Lung (tissue), 12 donors: ENCODE results near the gene SDK2. TPM values are rescaled to one million over a fixed set of nuclear protein-coding genes. Genes with fewer than 3 reads are reported as not detected.
A peak's percentile ranks its signal among the peaks of the same experiment; 100 is the strongest.

Source experiments
- ATAC-seq: fragments of 200-7000 bp; cut with Tn5 transposase; one replicate; pipeline ENCODE4 v1.9.1; 2020; ENCODE audit warnings: moderate number of reproducible peaks; ENCODE audit not compliant: insufficient read depth, low FRiP score
- DNase-seq, 3 donors: peaks; one replicate each; pipeline ENCODE4 v3.0.0-alpha.2; 2013 to 2017
- H3K27ac ChIP-seq, 2 donors: one replicate each; pipeline ENCODE4 v1.5.1; 2013; ENCODE audit warnings: mild to moderate bottlenecking in 2 of 2, moderate library complexity in 2 of 2, control low read depth in 1 of 2, inconsistent platforms in 1 of 2, low read depth in 1 of 2, low read length in 1 of 2
- H3K27me3 ChIP-seq, 3 donors: one replicate each; pipeline ENCODE4 v1.5.1; 2013; ENCODE audit warnings: low read length in 2 of 3; ENCODE audit not compliant: control insufficient read depth in 3 of 3, insufficient read depth in 3 of 3
- H3K36me3 ChIP-seq, 4 donors: one replicate each; pipeline ENCODE4 v1.5.1; 2013; ENCODE audit warnings: low read length in 4 of 4, mild to moderate bottlenecking in 1 of 4, moderate library complexity in 1 of 4; ENCODE audit not compliant: control insufficient read depth in 4 of 4, insufficient read depth in 4 of 4
- H3K4me1 ChIP-seq, 5 donors: one replicate each; pipeline ENCODE4 v1.5.1; 2013; ENCODE audit warnings: low read length in 5 of 5, mild to moderate bottlenecking in 2 of 5, moderate library complexity in 1 of 5; ENCODE audit not compliant: control insufficient read depth in 5 of 5, insufficient read depth in 5 of 5
- H3K4me3 ChIP-seq: one replicate; pipeline ENCODE4 v1.5.1; 2013; ENCODE audit warnings: mild to moderate bottlenecking, control low read depth, moderate library complexity
- H3K9ac ChIP-seq, 2 donors: one replicate each; pipeline ENCODE4 v1.5.1; 2013; ENCODE audit warnings: low read length in 2 of 2, control low read depth in 1 of 2; ENCODE audit not compliant: insufficient read depth in 1 of 2
- H3K9me3 ChIP-seq, 4 donors: one replicate each; pipeline ENCODE4 v1.5.1; 2013; ENCODE audit warnings: low read length in 3 of 4, mild to moderate bottlenecking in 1 of 4, moderate library complexity in 1 of 4; ENCODE audit not compliant: control insufficient read depth in 4 of 4, insufficient read depth in 3 of 4
- WGBS, 2 donors: extraction: QIAGEN DNeasy Blood & Tissue Kit; methylation state at CpG; one replicate each; pipeline ENCODE4 v1.1.7; 2013; 5-methylcytosine and 5-hydroxymethylcytosine counted together
- polyA plus RNA-seq, 2 donors: library from polyadenylated mRNA; stranded (reverse); fragments of 200-250 nt; gene quantifications; one replicate each; pipeline ENCODE4 v1.2.1, GENCODE V29; 2013
- total RNA-seq, 2 donors: library from RNA; depleted of rRNA in 1 of 2; stranded (reverse); fragments of >200 nt in 1 of 2; gene quantifications; one replicate each; pipeline ENCODE4 v1.2.1, GENCODE V29; 2014 to 2021
- TF ChIP-seq, protein P1 (sequence below): IDR thresholded peaks from 2 replicates; pipeline ENCODE4 v1.5.1; 2012; ENCODE audit warnings: mild to moderate bottlenecking; ENCODE audit errors: control extremely low read depth, extremely low read depth
- donor health status: control.
- donor health status: control.
- donor health status: Bipolar disorder and iron deficiency.
- donor health status: healthy.
- donor health status: DM: yes; HTN: yes; CAD: no.

SDK2 gene
- total and polyA plus RNA-seq, 4 donors: 0.91 to 41.7 (median 4.3) TPM

- DNase-seq: no peak
- TF ChIP-seq, protein P1, sequence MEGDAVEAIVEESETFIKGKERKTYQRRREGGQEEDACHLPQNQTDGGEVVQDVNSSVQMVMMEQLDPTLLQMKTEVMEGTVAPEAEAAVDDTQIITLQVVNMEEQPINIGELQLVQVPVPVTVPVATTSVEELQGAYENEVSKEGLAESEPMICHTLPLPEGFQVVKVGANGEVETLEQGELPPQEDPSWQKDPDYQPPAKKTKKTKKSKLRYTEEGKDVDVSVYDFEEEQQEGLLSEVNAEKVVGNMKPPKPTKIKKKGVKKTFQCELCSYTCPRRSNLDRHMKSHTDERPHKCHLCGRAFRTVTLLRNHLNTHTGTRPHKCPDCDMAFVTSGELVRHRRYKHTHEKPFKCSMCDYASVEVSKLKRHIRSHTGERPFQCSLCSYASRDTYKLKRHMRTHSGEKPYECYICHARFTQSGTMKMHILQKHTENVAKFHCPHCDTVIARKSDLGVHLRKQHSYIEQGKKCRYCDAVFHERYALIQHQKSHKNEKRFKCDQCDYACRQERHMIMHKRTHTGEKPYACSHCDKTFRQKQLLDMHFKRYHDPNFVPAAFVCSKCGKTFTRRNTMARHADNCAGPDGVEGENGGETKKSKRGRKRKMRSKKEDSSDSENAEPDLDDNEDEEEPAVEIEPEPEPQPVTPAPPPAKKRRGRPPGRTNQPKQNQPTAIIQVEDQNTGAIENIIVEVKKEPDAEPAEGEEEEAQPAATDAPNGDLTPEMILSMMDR: no peak
- Histone ChIP-seq H3K9me3 (peaks cover 0 to 6% (median 0%) of the 10 kb centered on the region in 4 donors), H3K4me1 (no peaks in the 10 kb centered on the region), H3K4me3 (no peak overlapping the region), H3K36me3 (no peaks in the 10 kb centered on the region), H3K27ac (no peak overlapping the region), H3K27me3 (peaks cover 0 to 5% (median 0%) of the 10 kb centered on the region in 3 donors), H3K9ac (no peak overlapping the region)
- 89 to 90% methylated on average over 6 of the region's 6 CpGs for WGBS, 2 donors
- no peak for ATAC-seq
These were observed 67.6 kb downstream of the SDK2 start for GRCh38 chr17:73576556-73577098.

DNA sequence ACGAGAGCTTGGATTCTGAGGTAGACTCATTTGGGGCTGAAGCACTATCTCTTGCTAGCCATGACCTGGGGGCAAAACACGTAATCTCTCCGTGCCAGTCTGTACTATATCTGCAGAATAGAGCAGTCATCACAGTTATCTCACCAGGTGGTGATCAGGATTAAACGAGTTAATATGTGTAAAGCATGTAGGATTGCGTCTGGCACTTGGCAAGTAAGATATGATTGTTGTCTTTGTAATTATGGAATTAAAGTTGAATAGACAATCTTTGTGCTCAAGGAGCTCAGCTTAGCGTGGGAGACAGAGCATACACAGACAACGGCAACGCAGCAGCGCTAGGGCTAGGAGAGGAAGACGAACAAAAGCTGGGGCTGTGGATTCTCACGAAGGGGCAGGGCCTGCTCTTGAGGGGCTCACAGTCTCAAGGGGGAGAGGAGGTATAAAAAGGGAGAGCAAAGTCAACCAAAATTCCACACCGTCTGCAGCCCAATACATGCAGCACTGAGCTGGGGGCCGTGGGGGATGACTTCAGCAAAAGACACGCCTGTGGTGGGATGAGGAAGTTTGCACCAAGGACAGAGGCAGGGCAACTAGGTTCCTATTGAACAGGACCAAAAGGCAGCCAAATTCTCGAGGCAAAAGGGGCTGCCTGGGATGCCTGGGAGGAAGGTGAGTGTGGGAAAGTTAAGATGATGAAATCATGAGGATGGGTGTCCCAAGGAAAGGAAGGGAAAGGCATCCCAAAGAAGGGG, 68.6 kb downstream of the SDK2 start:
- peaks cover 0 to 5% (median 0%) of the 10 kb centered on the region in 3 donors for H3K27me3 ChIP-seq
- TF ChIP-seq, protein P1: no peak
- H3K36me3 ChIP-seq: no peaks in the 10 kb centered on the region
- no peak overlapping the region for H3K4me3 ChIP-seq
- WGBS, 2 donors: 69 to 70% methylated on average over 15 of the region's 15 CpGs
- no peak overlapping the region for H3K9ac ChIP-seq
- ATAC-seq: no peak
- peaks cover 0 to 6% (median 0%) of the 10 kb centered on the region in 4 donors for H3K9me3 ChIP-seq
- no peak for DNase-seq
- no peak overlapping the region for H3K27ac ChIP-seq
- peaks cover 0 to 2% (median 0%) of the 10 kb centered on the region in 5 donors for H3K4me1 ChIP-seq

GRCh38 chr17:73571511-73572130, 72.6 kb downstream of the SDK2 start:
- 69 to 87% methylated on average over 26 of the region's 26 CpGs for WGBS, 2 donors
- peaks cover 0 to 5% (median 0%) of the 10 kb centered on the region in 3 donors for H3K27me3 ChIP-seq
- no peaks in the 10 kb centered on the region for H3K36me3 ChIP-seq
- DNase-seq: no peak
- peaks cover 0 to 5% (median 0%) of the 10 kb centered on the region in 5 donors for H3K4me1 ChIP-seq
- H3K9ac ChIP-seq: no peak overlapping the region
- H3K9me3 ChIP-seq: peaks cover 0 to 5% (median 0%) of the 10 kb centered on the region in 4 donors
- H3K27ac ChIP-seq: no peak overlapping the region
- no peak overlapping the region for H3K4me3 ChIP-seq
- ATAC-seq: peak; percentile 54
- TF ChIP-seq, protein P1: no peak
